GM12878 (cell line): ENCODE measurements around the gene KIAA0825. TPM values are rescaled to one million over a fixed set of nuclear protein-coding genes. Genes with fewer than 3 reads are reported as not detected.

ENCODE experiments used
- BHLHE40 ChIP-seq, 2 experiments: fragments of 450-650 bp in 1 of 2; IDR thresholded peaks; 2 replicates each; pipeline ENCODE4 v1.6.1; 2011 to 2017; ENCODE audit warnings: low read depth in 2 of 2, borderline replicate concordance in 1 of 2, improper control_type of control experiment in 1 of 2, low read length in 1 of 2, mild to moderate bottlenecking in 1 of 2
- CBFB ChIP-seq: IDR thresholded peaks from 2 replicates; pipeline ENCODE4 v1.6.1; 2016; ENCODE audit warnings: antibody characterized with exemption, low read depth
- IRF3 ChIP-seq: fragments of 450-650 bp; IDR thresholded peaks from 2 replicates; pipeline ENCODE4 v1.6.1; 2014; ENCODE audit warnings: mild to moderate bottlenecking
- KAT2A ChIP-seq: conservative IDR thresholded peaks from 2 replicates; pipeline ENCODE4 v1.6.1; 2011; ENCODE audit warnings: low read depth, low read length; ENCODE audit not compliant: control insufficient read depth
- MYB ChIP-seq: fragments of 150-350 bp; IDR thresholded peaks from 2 replicates; pipeline ENCODE4 v1.6.1; 2014; ENCODE audit warnings: mild to moderate bottlenecking, low read depth, low read length, borderline replicate concordance
- NBN ChIP-seq: fragments of 450-650 bp; IDR thresholded peaks from 2 replicates; pipeline ENCODE4 v1.6.1; 2016
- RAD21 ChIP-seq: IDR thresholded peaks from 2 replicates; pipeline ENCODE4 v1.6.1; 2011; ENCODE audit warnings: mild to moderate bottlenecking, low read depth, low read length, moderate library complexity; ENCODE audit not compliant: insufficient read depth
- RBBP5 ChIP-seq: fragments of 200-600 bp; sonication (generic); conservative IDR thresholded peaks from 2 replicates; pipeline ENCODE4 v1.6.1; 2016
- ZNF687 ChIP-seq: fragments of 450-650 bp; IDR thresholded peaks from 2 replicates; pipeline ENCODE4 v1.6.1; 2017; ENCODE audit warnings: mild to moderate bottlenecking, moderate library complexity
- polyA plus RNA-seq, 11 experiments: library from polyadenylated mRNA; depleted of rRNA in 4 of 11; unstranded in 6 of 11; stranded (reverse) in 5 of 11; fragments of >200 nt; fragmentation: Nextera tagmentation in 4 of 11; fragmentation: Illumina TruSeq in 1 of 11; extraction: Ambion mirVana in 4 of 11; extraction: Trizol in 1 of 11; gene quantifications; 1 replicate in 1 of 11; 2 replicates in 10 of 11; pipeline versions ENCODE4 v1.2.1 to v1.2.3, GENCODE V29; 2011 to 2016; ENCODE audit warnings: inconsistent platforms in 2 of 11, missing spikeins in 2 of 11, low read depth in 1 of 11
- total RNA-seq, 4 experiments: library from RNA; depleted of rRNA in 3 of 4; stranded (reverse); fragments of >200 nt in 3 of 4; fragmentation: Illumina TruSeq in 1 of 4; extraction: Trizol in 1 of 4; gene quantifications; 2 replicates each; pipeline versions ENCODE4 v1.2.1 to v1.2.3, GENCODE V29; 2013 to 2021

Gene KIAA0825
- total and polyA plus RNA-seq, 10 of the 15 experiments (the other 5 are each of a cell fraction or from before 2014, with no cell fraction given) = 0.55 to 1.9 (median 1.5) TPM

- TF ChIP-seq ZNF687 (no peak), RBBP5 (no peak), IRF3 (no peak), BHLHE40 (IDR thresholded peaks at IDR 0.05; ENCODE audit: borderline replicate concordance in 1 of 2, low read depth in 2 of 2, low read length in 1 of 2) (no peak), KAT2A (no peak), NBN (no peak), CBFB (no peak), MYB (no peak), RAD21 (no peak)
These were observed 505.3 kb downstream of the KIAA0825 start (continued) for GRCh38 chr5:94113087-94113486.
